ENCODE results near the gene FOXL3. TPM values are rescaled to one million over a fixed set of nuclear protein-coding genes. Genes with fewer than 3 reads are reported as not detected.
"Not testable (repeated sequence)": the region's sequence is repeated elsewhere in the genome, so short reads cannot be mapped to it uniquely, and the experiment has no call there.

FOXL3 gene
- total and polyA plus RNA-seq, 12 donors = not detected

DNA sequence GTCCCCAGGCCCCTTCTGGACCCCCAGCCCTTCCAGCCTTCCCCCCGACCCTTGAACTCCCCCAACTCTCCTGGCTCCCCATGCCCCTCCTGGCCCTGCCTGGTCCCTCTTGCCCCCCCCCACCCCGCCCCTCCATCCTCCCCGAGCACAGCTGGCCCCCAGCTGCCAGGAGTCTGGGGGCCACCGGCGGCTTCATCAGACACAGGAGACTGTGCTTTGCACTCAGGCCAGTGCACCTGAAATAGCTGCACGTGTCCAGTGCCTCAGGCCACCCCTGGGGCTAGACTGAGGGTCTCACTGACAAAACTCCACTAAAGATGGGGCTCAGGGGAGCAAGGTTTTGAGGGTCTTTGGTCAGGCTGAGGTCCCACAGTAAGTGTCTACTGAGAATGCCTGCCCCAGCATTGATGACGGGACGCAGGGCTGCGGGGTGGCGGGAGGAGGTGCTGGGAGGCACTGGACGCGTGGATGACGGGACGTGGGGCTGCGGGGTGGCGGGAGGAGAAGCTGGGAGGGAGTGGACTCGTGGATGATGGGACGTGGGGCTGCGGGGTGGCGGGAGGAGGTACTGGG, 6.5 kb downstream of the FOXL3 start:
- H3K36me3 ChIP-seq = no peaks in the 10 kb centered on the region
- no peak overlapping the region for H3K4me3 ChIP-seq
- ATAC-seq (no peak), DNase-seq (no peak)
- H3K27ac ChIP-seq = no peak overlapping the region
- WGBS, 2 donors = 77 to 87% methylated on average over 18 to 20 of the region's 20 CpGs
- H3K9me3 ChIP-seq = no peaks in the 10 kb centered on the region
- intact Hi-C loops (cut with DNase I) = no loop called here
- H3K27me3 ChIP-seq = peaks cover 0 to 62% (median 46%) of the 10 kb centered on the region in 7 donors
- H3K4me1 ChIP-seq = no peaks in the 10 kb centered on the region
- TF ChIP-seq, protein P1, sequence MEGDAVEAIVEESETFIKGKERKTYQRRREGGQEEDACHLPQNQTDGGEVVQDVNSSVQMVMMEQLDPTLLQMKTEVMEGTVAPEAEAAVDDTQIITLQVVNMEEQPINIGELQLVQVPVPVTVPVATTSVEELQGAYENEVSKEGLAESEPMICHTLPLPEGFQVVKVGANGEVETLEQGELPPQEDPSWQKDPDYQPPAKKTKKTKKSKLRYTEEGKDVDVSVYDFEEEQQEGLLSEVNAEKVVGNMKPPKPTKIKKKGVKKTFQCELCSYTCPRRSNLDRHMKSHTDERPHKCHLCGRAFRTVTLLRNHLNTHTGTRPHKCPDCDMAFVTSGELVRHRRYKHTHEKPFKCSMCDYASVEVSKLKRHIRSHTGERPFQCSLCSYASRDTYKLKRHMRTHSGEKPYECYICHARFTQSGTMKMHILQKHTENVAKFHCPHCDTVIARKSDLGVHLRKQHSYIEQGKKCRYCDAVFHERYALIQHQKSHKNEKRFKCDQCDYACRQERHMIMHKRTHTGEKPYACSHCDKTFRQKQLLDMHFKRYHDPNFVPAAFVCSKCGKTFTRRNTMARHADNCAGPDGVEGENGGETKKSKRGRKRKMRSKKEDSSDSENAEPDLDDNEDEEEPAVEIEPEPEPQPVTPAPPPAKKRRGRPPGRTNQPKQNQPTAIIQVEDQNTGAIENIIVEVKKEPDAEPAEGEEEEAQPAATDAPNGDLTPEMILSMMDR (IDR thresholded peaks at IDR 0.05) = no peak

DNA sequence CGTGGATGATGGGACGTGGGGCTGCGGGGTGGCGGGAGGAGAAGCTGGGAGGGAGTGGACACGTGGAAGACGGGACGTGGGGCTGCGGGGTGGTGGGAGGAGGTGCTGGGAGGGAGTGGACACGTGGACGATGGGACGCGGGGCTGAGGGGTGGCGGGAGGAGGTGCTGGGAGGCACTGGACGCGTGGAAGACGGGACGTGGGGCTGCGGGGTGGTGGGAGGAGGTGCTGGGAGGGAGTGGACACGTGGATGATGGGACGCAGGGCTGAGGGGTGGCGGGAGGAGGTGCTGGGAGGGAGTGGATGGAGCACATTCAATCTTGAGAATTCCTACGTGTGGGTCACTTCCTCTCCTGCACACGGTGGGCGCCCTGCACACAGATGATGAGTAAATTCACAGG, 7.2 kb downstream of the FOXL3 start:
- 81 to 83% methylated on average over 17 to 24 of the region's 24 CpGs for WGBS, 2 donors
- H3K4me1 ChIP-seq; H3K9me3 ChIP-seq; H3K4me3 ChIP-seq; ATAC-seq; DNase-seq; H3K27ac ChIP-seq; H3K36me3 ChIP-seq; intact Hi-C loops (cut with DNase I): not testable (repeated sequence)
- peaks cover 0 to 55% (median 39%) of the 10 kb centered on the region in 7 donors for H3K27me3 ChIP-seq

DNA sequence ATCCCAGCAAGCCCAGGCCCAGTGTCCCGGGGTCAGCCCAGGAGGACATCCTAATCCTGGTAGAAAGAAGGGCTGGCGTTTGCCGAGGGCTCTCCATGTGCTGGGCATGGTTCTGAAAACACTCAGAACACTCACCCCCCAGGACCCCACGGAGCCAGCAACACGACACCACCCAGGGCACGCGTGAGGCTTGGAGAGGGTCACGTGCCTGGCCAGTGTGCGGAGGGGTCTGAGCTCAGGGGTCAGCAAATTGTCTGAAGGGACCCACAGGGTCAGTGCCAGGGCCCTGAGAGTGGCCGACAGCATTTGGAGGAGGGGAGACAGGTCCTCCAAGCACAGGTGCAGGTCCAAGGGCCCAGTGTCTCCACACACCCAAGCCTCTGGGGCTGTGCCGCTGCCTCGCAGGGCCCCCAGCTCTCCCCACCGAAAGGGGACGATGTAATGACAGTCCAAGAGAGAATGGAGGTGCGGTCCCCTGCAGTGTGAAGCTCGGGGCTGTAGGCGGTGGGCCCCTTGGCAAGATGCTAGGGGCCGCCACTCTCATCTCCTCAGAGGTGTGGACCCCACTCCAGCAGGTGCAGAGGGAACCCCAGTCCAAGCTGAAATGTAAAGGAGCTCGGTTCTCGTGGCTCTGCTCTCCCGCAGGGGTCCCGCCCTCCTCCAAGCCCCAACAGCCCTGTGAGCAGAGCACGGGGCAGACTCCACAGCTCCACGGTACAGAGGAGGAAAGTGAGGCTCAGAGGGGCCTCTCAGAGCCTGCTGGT, 7.8 kb downstream of the FOXL3 start:
- no peak for ATAC-seq
- no peaks in the 10 kb centered on the region for H3K9me3 ChIP-seq

DNA sequence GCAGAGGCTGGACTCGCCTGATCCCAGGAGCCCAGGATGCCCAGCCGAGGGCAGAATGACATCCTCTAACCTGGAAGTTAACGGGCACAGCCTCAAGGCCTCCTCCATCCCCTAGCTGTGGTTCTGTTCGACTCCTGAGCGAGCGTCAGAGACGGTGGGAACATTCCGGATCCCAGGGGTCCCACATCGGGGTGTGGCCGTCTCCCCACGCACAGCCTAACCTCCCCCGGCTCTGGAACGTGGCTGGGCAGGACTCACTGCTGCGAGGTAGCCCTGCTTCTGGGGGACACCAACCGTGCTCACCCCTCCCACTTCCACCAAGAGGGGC, 8.4 kb downstream of the FOXL3 start:
- Histone ChIP-seq H3K36me3 (no peaks in the 10 kb centered on the region), H3K4me1 (no peaks in the 10 kb centered on the region), H3K4me3 (no peak overlapping the region), H3K9me3 (no peaks in the 10 kb centered on the region), H3K27me3 (peaks cover 0 to 43% (median 27%) of the 10 kb centered on the region in 7 donors), H3K27ac (no peak overlapping the region)
- WGBS, 2 donors = 72 to 74% methylated on average over 15 of the region's 15 CpGs
- ATAC-seq (no peak), DNase-seq (no peak)
- intact Hi-C loops (cut with DNase I) = no loop called here
- TF ChIP-seq, protein P1 (IDR thresholded peaks at IDR 0.05) = no peak

More for the DNA sequence above, 7.8 kb downstream of the FOXL3 start:
- WGBS, 2 donors = 82 to 83% methylated on average over 24 of the region's 24 CpGs
- Histone ChIP-seq H3K4me3 (no peak overlapping the region), H3K27ac (no peak overlapping the region), H3K4me1 (no peaks in the 10 kb centered on the region), H3K27me3 (peaks cover 0 to 48% (median 33%) of the 10 kb centered on the region in 7 donors), H3K36me3 (no peaks in the 10 kb centered on the region)
- intact Hi-C loops (cut with DNase I) = no loop called here
- DNase-seq = no peak
- TF ChIP-seq, protein P1 (IDR thresholded peaks at IDR 0.05) = no peak

DNA sequence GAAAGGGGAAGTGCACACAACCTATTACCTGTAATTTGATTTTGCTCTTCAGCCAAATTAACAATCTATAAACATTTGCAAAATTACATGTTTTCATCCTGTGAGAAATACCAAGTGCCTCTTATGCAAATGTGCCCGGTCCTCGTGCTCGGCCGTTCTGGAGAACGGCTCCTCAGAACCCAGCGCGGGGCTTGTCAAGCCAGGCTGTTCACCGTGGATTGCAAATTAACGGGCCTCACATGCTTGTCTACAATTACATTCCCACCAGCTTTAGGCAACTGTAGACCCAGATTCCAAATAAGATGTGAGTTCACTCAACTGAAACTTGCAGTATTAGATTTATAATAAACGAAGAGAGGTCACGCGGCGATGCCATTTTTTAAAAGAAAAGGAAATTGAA, 8.8 kb downstream of the FOXL3 start:
- TF ChIP-seq, protein P1 (IDR thresholded peaks at IDR 0.05) = no peak
- Histone ChIP-seq H3K4me3 (no peak overlapping the region), H3K9me3 (no peaks in the 10 kb centered on the region), H3K36me3 (no peaks in the 10 kb centered on the region), H3K27me3 (peaks cover 0 to 39% (median 23%) of the 10 kb centered on the region in 7 donors), H3K27ac (no peak overlapping the region), H3K4me1 (no peaks in the 10 kb centered on the region)
- WGBS, 2 donors = 87% methylated on average over 13 of the region's 13 CpGs
- intact Hi-C loops (cut with DNase I) = no loop called here
- no peak for ATAC-seq
- DNase-seq = no peak
